ENCODE data around the gene NKD2. TPM values are rescaled to one million over a fixed set of nuclear protein-coding genes. Genes with fewer than 3 reads are reported as not detected.
"Not testable (repeated sequence)": the region's sequence is repeated elsewhere in the genome, so short reads cannot be mapped to it uniquely, and the experiment has no call there.

Gene NKD2
- total RNA-seq, 2 experiments from 2014 or later, result 0.17 to 0.30 TPM

- Mint-ChIP-seq H3K27ac (no peak overlapping the region), H3K4me1 (ENCODE audit: low read depth) (peaks cover 23% of the 10 kb centered on the region), H3K4me3 (no peak overlapping the region), H3K27me3 (peaks cover 69% of the 10 kb centered on the region), H3K9me3 (no peaks in the 10 kb centered on the region), H3K36me3 (ENCODE audit: low read depth) (no peaks in the 10 kb centered on the region)
- intact Hi-C loops (cut with DNase I, micrococcal nuclease), result no loop called here
- no peaks in the 10 kb centered on the region for H3K36me3 ChIP-seq (ENCODE audit: insufficient read depth, low read length)
- no peak for TF ChIP-seq CTCF (IDR thresholded peaks at IDR 0.05)
- ATAC-seq (ENCODE audit: poor library complexity) (no peak), DNase-seq (no peak)
- no peak overlapping the region for H3K4me3 ChIP-seq (ENCODE audit: low read length)
- POLR2A ChIA-PET, result no interaction called here
- H3K4me1 ChIP-seq (ENCODE audit: insufficient read depth, low read length), result peaks cover 28% of the 10 kb centered on the region
- CTCF ChIA-PET, result no interaction called here
- H3K27ac ChIP-seq (ENCODE audit: low read depth in 1 of 2, low read length in 2 of 2), result no peak overlapping the region
- H3K9me3 ChIP-seq (ENCODE audit: control insufficient read depth in 1 of 2, insufficient read depth in 1 of 2, low read length in 2 of 2), result peaks cover 0 to 8% of the 10 kb centered on the region in 2 experiments
- H3K27me3 ChIP-seq (ENCODE audit: control insufficient read depth in 1 of 2, insufficient read depth in 2 of 2, low read length in 2 of 2), result peaks cover 39 to 54% of the 10 kb centered on the region in 2 experiments
Observed at GRCh38 chr5:966941-967340, 41.7 kb upstream of the NKD2 start.

DNA sequence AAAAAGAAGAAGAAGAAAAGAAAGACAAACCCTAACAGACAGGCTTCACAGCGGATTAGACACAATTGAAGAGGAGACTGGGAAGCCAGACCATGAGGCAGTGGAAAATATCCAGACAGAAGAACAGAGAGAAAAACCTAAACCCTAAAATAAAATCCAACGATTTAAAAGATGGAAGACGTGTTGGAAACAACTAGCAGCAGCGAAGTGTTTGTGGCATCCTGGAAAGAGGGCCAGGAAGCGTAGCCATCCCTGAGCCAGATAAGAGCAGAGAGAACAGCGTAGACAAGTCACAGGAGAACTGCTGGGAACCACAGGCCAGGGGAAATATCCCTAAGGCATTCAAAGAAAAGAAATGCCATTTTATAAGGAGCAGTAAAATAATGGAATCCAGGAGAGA is 39.7 kb upstream of the NKD2 start:
- Mint-ChIP-seq H3K4me3 (no peak overlapping the region), H3K27me3 (peaks cover 68% of the 10 kb centered on the region)

GRCh38 chr5:969408-969839 is 39.2 kb upstream of the NKD2 start:
- peak; percentile 51 for ATAC-seq (ENCODE audit: poor library complexity)
- H3K9me3 Mint-ChIP-seq, result no peaks in the 10 kb centered on the region
- peak overlapping the region; percentile 31 for H3K4me3 Mint-ChIP-seq
- TF ChIP-seq CTCF (IDR thresholded peaks at IDR 0.05), result no peak
- peaks cover 10% of the 10 kb centered on the region for H3K4me1 Mint-ChIP-seq (ENCODE audit: low read depth)
- H3K27me3 Mint-ChIP-seq, result peaks cover 63% of the 10 kb centered on the region
- intact Hi-C loops (cut with DNase I, micrococcal nuclease), result no loop called here
- H3K36me3 ChIP-seq (ENCODE audit: insufficient read depth, low read length), result no peaks in the 10 kb centered on the region
- ChIA-PET POLR2A (interaction anchor here (0.9 kb wide), 1 partner anchor 20 kb away, joined by 3 read pairs; no protein-coding TSS in a partner anchor), CTCF (no interaction called here)
- no peak for DNase-seq
- peaks cover 11% of the 10 kb centered on the region for H3K4me1 ChIP-seq (ENCODE audit: insufficient read depth, low read length)
- H3K27ac ChIP-seq (ENCODE audit: low read depth in 1 of 2, low read length in 2 of 2), result no peak overlapping the region
- H3K27ac Mint-ChIP-seq, result no peak overlapping the region
- H3K27me3 ChIP-seq (ENCODE audit: control insufficient read depth in 1 of 2, insufficient read depth in 2 of 2, low read length in 2 of 2), result peaks cover 39 to 54% of the 10 kb centered on the region in 2 experiments
- H3K9me3 ChIP-seq (ENCODE audit: control insufficient read depth in 1 of 2, insufficient read depth in 1 of 2, low read length in 2 of 2), result peaks cover 0 to 8% of the 10 kb centered on the region in 2 experiments
- H3K36me3 Mint-ChIP-seq (ENCODE audit: low read depth), result no peaks in the 10 kb centered on the region
- no peak overlapping the region for H3K4me3 ChIP-seq (ENCODE audit: low read length)

More for the DNA sequence above, 39.7 kb upstream of the NKD2 start:
- no peaks in the 10 kb centered on the region for H3K36me3 Mint-ChIP-seq (ENCODE audit: low read depth)
- intact Hi-C loops (cut with DNase I, micrococcal nuclease), result no loop called here
- H3K4me1 ChIP-seq (ENCODE audit: insufficient read depth, low read length), result peaks cover 16% of the 10 kb centered on the region
- H3K27me3 ChIP-seq (ENCODE audit: control insufficient read depth in 1 of 2, insufficient read depth in 2 of 2, low read length in 2 of 2), result peaks cover 39 to 54% of the 10 kb centered on the region in 2 experiments
- H3K4me3 ChIP-seq (ENCODE audit: low read length), result no peak overlapping the region
- H3K27ac ChIP-seq (ENCODE audit: low read depth in 1 of 2, low read length in 2 of 2), result no peak overlapping the region
- H3K36me3 ChIP-seq (ENCODE audit: insufficient read depth, low read length), result no peaks in the 10 kb centered on the region
- peaks cover 15% of the 10 kb centered on the region for H3K4me1 Mint-ChIP-seq (ENCODE audit: low read depth)
- ATAC-seq (ENCODE audit: poor library complexity) (no peak), DNase-seq (no peak)
- H3K9me3 ChIP-seq (ENCODE audit: control insufficient read depth in 1 of 2, insufficient read depth in 1 of 2, low read length in 2 of 2), result peaks cover 0 to 8% of the 10 kb centered on the region in 2 experiments
- no peak overlapping the region for H3K27ac Mint-ChIP-seq
- no peaks in the 10 kb centered on the region for H3K9me3 Mint-ChIP-seq
- no peak for TF ChIP-seq CTCF (IDR thresholded peaks at IDR 0.05)
- CTCF ChIA-PET, result no interaction called here
- POLR2A ChIA-PET, result no interaction called here

GRCh38 chr5:972575-972974 is 36.0 kb upstream of the NKD2 start:
- H3K4me3 Mint-ChIP-seq; DNase-seq; H3K27ac Mint-ChIP-seq; CTCF ChIA-PET; H3K9me3 ChIP-seq (ENCODE audit: control insufficient read depth in 1 of 2, insufficient read depth in 1 of 2, low read length in 2 of 2); H3K36me3 Mint-ChIP-seq (ENCODE audit: low read depth); ATAC-seq (ENCODE audit: poor library complexity); H3K27ac ChIP-seq (ENCODE audit: low read depth in 1 of 2, low read length in 2 of 2); H3K4me1 Mint-ChIP-seq (ENCODE audit: low read depth); H3K9me3 Mint-ChIP-seq; H3K4me3 ChIP-seq (ENCODE audit: low read length); H3K36me3 ChIP-seq (ENCODE audit: insufficient read depth, low read length); POLR2A ChIA-PET; H3K4me1 ChIP-seq (ENCODE audit: insufficient read depth, low read length); intact Hi-C loops (cut with DNase I, micrococcal nuclease): not testable (repeated sequence)
- H3K27me3 ChIP-seq (ENCODE audit: control insufficient read depth in 1 of 2, insufficient read depth in 2 of 2, low read length in 2 of 2), result peaks cover 16 to 28% of the 10 kb centered on the region in 2 experiments
- H3K27me3 Mint-ChIP-seq, result peaks cover 37% of the 10 kb centered on the region

Measured in CD4-positive, alpha-beta T cell (primary cell).